ENCODE data around the gene AGPS. TPM values are rescaled to one million over a fixed set of nuclear protein-coding genes. Genes with fewer than 3 reads are reported as not detected.

The AGPS gene
- polyA plus RNA-seq, 1 of the 3 experiments (the other 2 are of a cell fraction) = 10.9 TPM

- peaks cover 14 to 43% of the 10 kb centered on the region in 2 experiments; a peak in 3 of 4 replicates for H3K4me1 ChIP-seq (ENCODE audit: control insufficient read depth in 1 of 2, insufficient read depth in 2 of 2, low read depth in 1 of 2, low read length in 1 of 2)
- 92% methylated on average over 4 of the region's 4 CpGs for WGBS (ENCODE audit: low lambda C conversion rate)
- peaks cover 21% of the 10 kb centered on the region for H3F3A ChIP-seq (replicated peaks; ENCODE audit: insufficient read depth)
- no peak overlapping the region for H2AFZ ChIP-seq (ENCODE audit: low read depth)
- H3K4me2 ChIP-seq = no peak overlapping the region
- no peak for TF ChIP-seq GABPA (IDR thresholded peaks at IDR 0.05; ENCODE audit: low read depth)
- TF ChIP-seq SMC3 (IDR thresholded peaks at IDR 0.05; ENCODE audit: low read depth, low read length) = no peak
- no peak for TF ChIP-seq RAD21 (IDR thresholded peaks at IDR 0.05; ENCODE audit: low read length)
- TF ChIP-seq MEF2A (IDR thresholded peaks at IDR 0.05; ENCODE audit: borderline replicate concordance, low read depth) = no peak
- TF ChIP-seq TAF1 (IDR thresholded peaks at IDR 0.05; ENCODE audit: borderline replicate concordance, low read depth, low read length) = no peak
- no peak for TF ChIP-seq MAX (IDR thresholded peaks at IDR 0.05; ENCODE audit: low read depth)
- no peak for TF ChIP-seq FOXJ3 (CRISPR knock-in tag; IDR thresholded peaks at IDR 0.05)
- no peak for TF ChIP-seq YY1 (IDR thresholded peaks at IDR 0.05; ENCODE audit: low read depth)
- no peaks in the 10 kb centered on the region for H3K9me2 ChIP-seq
- H3K27ac ChIP-seq (ENCODE audit: low read depth in 2 of 2, low read length in 1 of 2) = no peak overlapping the region
- CTCF ChIA-PET = interaction anchor here (1.1 to 2.5 kb wide), 3 partner anchors 16 to 359 kb away, joined by 3 to 6 read pairs (median 4); no protein-coding TSS in a partner anchor
- H4K20me1 ChIP-seq (ENCODE audit: insufficient read depth) = 0 out of 2 replicates have a peak, but pooled peaks cover 11% of the 10 kb centered on the region
- no peak overlapping the region for H3K4me3 ChIP-seq (ENCODE audit: low read depth in 2 of 2, low read length in 1 of 2)
- DNase-seq = no peak
- H3K9me3 ChIP-seq = no peaks in the 10 kb centered on the region
- POLR2A ChIA-PET = interaction anchor here (2.3 kb wide), 1 partner anchor 8 kb away, joined by 7 read pairs; the partner anchor contains the start of gene AGPS
- peaks cover 93% of the 10 kb centered on the region for H3K79me2 ChIP-seq (ENCODE audit: insufficient read depth)
- H3K36me3 ChIP-seq (replicated peaks in 1 of 2; ENCODE audit: control insufficient read depth in 1 of 2, insufficient read depth in 2 of 2, low read length in 1 of 2) = no peaks in the 10 kb centered on the region
- no peak overlapping the region for H3K9ac ChIP-seq
- H3K27me3 ChIP-seq (ENCODE audit: insufficient read depth) = no peaks in the 10 kb centered on the region
These were observed 7.9 kb downstream of the AGPS start for GRCh38 chr2:177400337-177400923.

GRCh38 chr2:177402096-177402495 is 9.5 kb downstream of the AGPS start:
- peaks cover 3 to 5% of the 10 kb centered on the region in 2 experiments for H3K36me3 ChIP-seq (replicated peaks in 1 of 2; ENCODE audit: control insufficient read depth in 1 of 2, insufficient read depth in 2 of 2, low read length in 1 of 2)
- H2AFZ ChIP-seq (ENCODE audit: low read depth) = no peak overlapping the region
- no peaks in the 10 kb centered on the region for H3K9me2 ChIP-seq
- 93% methylated on average over 1 of the region's 1 CpG for WGBS (ENCODE audit: low lambda C conversion rate)
- H4K20me1 ChIP-seq (ENCODE audit: insufficient read depth) = 0 out of 2 replicates have a peak, but pooled peaks cover 11% of the 10 kb centered on the region
- no peak overlapping the region for H3K27ac ChIP-seq (ENCODE audit: low read depth in 2 of 2, low read length in 1 of 2)
- no peak for DNase-seq
- no peaks in the 10 kb centered on the region for H3K27me3 ChIP-seq (ENCODE audit: insufficient read depth)
- H3K9ac ChIP-seq = no peak overlapping the region
- H3K4me1 ChIP-seq (ENCODE audit: control insufficient read depth in 1 of 2, insufficient read depth in 2 of 2, low read depth in 1 of 2, low read length in 1 of 2) = peaks cover 14 to 35% of the 10 kb centered on the region in 2 experiments; a peak in 3 of 4 replicates
- H3F3A ChIP-seq (replicated peaks; ENCODE audit: insufficient read depth) = peaks cover 11% of the 10 kb centered on the region
- H3K4me3 ChIP-seq (ENCODE audit: low read depth in 2 of 2, low read length in 1 of 2) = no peak overlapping the region
- H3K79me2 ChIP-seq (ENCODE audit: insufficient read depth) = peaks cover 97% of the 10 kb centered on the region
- CTCF ChIA-PET = interaction anchor here (1.4 to 2.5 kb wide), 4 partner anchors 10 to 238 kb away, joined by 3 to 8 read pairs (median 5); no protein-coding TSS in a partner anchor
- no peaks in the 10 kb centered on the region for H3K9me3 ChIP-seq
- POLR2A ChIA-PET = interaction anchor here (2.3 kb wide), 1 partner anchor 10 kb away, joined by 7 read pairs; the partner anchor contains the start of gene AGPS
- H3K4me2 ChIP-seq = no peak overlapping the region
- TF ChIP-seq MEF2A (IDR thresholded peaks at IDR 0.05; ENCODE audit: borderline replicate concordance, low read depth) (no peak), POLR2AphosphoS5 (IDR thresholded peaks at IDR 0.05; ENCODE audit: low read depth, low read length) (no peak), FOXJ3 (CRISPR knock-in tag; IDR thresholded peaks at IDR 0.05) (no peak), YY1 (IDR thresholded peaks at IDR 0.05; ENCODE audit: low read depth) (no peak), IRF3 (IDR thresholded peaks at IDR 0.05; ENCODE audit: low read depth, low read length) (no peak), FOXM1 (IDR thresholded peaks at IDR 0.05; ENCODE audit: low read depth) (no peak), JUND (IDR thresholded peaks at IDR 0.05) (no peak), ZBTB33 (IDR thresholded peaks at IDR 0.05; ENCODE audit: borderline replicate concordance, low read depth) (no peak), FOSL2 (IDR thresholded peaks at IDR 0.05; ENCODE audit: borderline replicate concordance, low read depth) (no peak), NFIC (IDR thresholded peaks at IDR 0.05; ENCODE audit: borderline replicate concordance) (no peak), TEAD4 (IDR thresholded peaks at IDR 0.05; ENCODE audit: borderline replicate concordance, insufficient read depth) (no peak), PBX3 (IDR thresholded peaks at IDR 0.05) (no peak), SMC3 (IDR thresholded peaks at IDR 0.05; ENCODE audit: low read depth, low read length) (no peak), REST (IDR thresholded peaks at IDR 0.05; ENCODE audit: low read depth, low read length) (no peak), GABPA (IDR thresholded peaks at IDR 0.05; ENCODE audit: low read depth) (no peak)

Data from SK-N-SH (cell line).